OCI-LY1 (cell line): ENCODE data around the gene PIGN.

Experiments used
- H2AFZ ChIP-seq: fragments of 200-600 bp; sonication (generic), shearing (Covaris generic); 2 replicates; pipeline ENCODE4 v1.6.0; 2014; ENCODE audit warnings: antibody characterized with exemption, mild to moderate bottlenecking, low read length
- H3F3A ChIP-seq: fragments of 200-600 bp; sonication (generic), shearing (Covaris generic); 2 replicates; pipeline ENCODE4 v1.6.0; 2014; ENCODE audit warnings: mild to moderate bottlenecking, antibody characterized with exemption, low read length, moderate library complexity; ENCODE audit not compliant: insufficient read depth
- H3K27ac ChIP-seq: fragments of 200-600 bp; sonication (generic); 2 replicates; pipeline ENCODE4 v1.5.1; 2014; ENCODE audit warnings: low read length, mixed run types, mild to moderate bottlenecking, low read depth; ENCODE audit not compliant: poor library complexity, severe bottlenecking
- H3K27me3 ChIP-seq: fragments of 200-600 bp; sonication (generic); 2 replicates; pipeline ENCODE4 v1.6.0; 2014; ENCODE audit warnings: antibody characterized with exemption, mild to moderate bottlenecking, low read length, moderate library complexity; ENCODE audit not compliant: insufficient read depth
- H3K36me3 ChIP-seq: fragments of 200-600 bp; sonication (generic); 2 replicates; pipeline ENCODE4 v1.6.1; 2014; ENCODE audit warnings: mild to moderate bottlenecking, antibody characterized with exemption, low read length, moderate library complexity, mixed read lengths; ENCODE audit not compliant: insufficient read depth
- H3K4me1 ChIP-seq: fragments of 200-600 bp; sonication (generic); 2 replicates; pipeline ENCODE4 v1.5.1; 2014; ENCODE audit warnings: mild to moderate bottlenecking, low read length, moderate library complexity; ENCODE audit not compliant: insufficient read depth, severe bottlenecking
- H3K4me2 ChIP-seq: fragments of 200-600 bp; sonication (generic), shearing (Covaris generic); 2 replicates; pipeline ENCODE4 v1.6.1; 2014; ENCODE audit warnings: low read length
- H3K4me3 ChIP-seq: fragments of 200-600 bp; sonication (generic); 2 replicates; pipeline ENCODE4 v1.5.1; 2014; ENCODE audit warnings: low read length, low read depth, mild to moderate bottlenecking, mixed read lengths; ENCODE audit not compliant: poor library complexity, severe bottlenecking
- H3K79me2 ChIP-seq: fragments of 200-600 bp; shearing (Covaris generic); 2 replicates; pipeline ENCODE4 v1.6.1; 2016; ENCODE audit warnings: mixed run types, low read length, mixed read lengths; ENCODE audit not compliant: insufficient read depth
- H3K9ac ChIP-seq: fragments of 200-600 bp; sonication (generic), shearing (Covaris generic); 2 replicates; pipeline ENCODE4 v1.6.1; 2014; ENCODE audit warnings: mild to moderate bottlenecking, low read length, mixed read lengths
- H3K9me2 ChIP-seq: fragments of 200-600 bp; sonication (generic), shearing (Covaris generic); 2 replicates; pipeline ENCODE4 v1.6.1; 2014; ENCODE audit warnings: low read depth, mild to moderate bottlenecking, low read length, mixed read lengths
- H3K9me3 ChIP-seq: fragments of 200-600 bp; shearing (Covaris generic); 2 replicates; pipeline ENCODE4 v1.6.1; 2014; ENCODE audit warnings: low read length, mixed read lengths
- H4K20me1 ChIP-seq: fragments of 200-600 bp; sonication (generic), shearing (Covaris generic); 2 replicates; pipeline ENCODE4 v1.6.0; 2016; ENCODE audit warnings: mild to moderate bottlenecking, low read length; ENCODE audit not compliant: insufficient read depth
- CTCF ChIP-seq: fragments of 200-600 bp; sonication (generic), shearing (Covaris generic); IDR thresholded peaks from 2 replicates; pipeline ENCODE4 v1.5.1; 2017; ENCODE audit warnings: mild to moderate bottlenecking, antibody characterized with exemption, low read length, moderate library complexity, mixed read lengths
- EZH2 ChIP-seq: fragments of 200-600 bp; sonication (generic), shearing (Covaris generic); IDR thresholded peaks from 2 replicates; pipeline ENCODE4 v1.8.0; 2017; ENCODE audit warnings: borderline replicate concordance, mixed run types, mild to moderate bottlenecking, antibody characterized with exemption, low read length, moderate library complexity, mixed read lengths

PIGN gene

GRCh38 chr18:62179213-62179612, 7.6 kb downstream of the PIGN start:
- Histone ChIP-seq H4K20me1 (no peaks in the 10 kb centered on the region), H3K36me3 (peaks cover 5% of the 10 kb centered on the region; the same call in 1 of the 2 replicates), H3K9ac (no peak overlapping the region), H3K4me2 (peak overlapping the region; percentile 27; the same call in 1 of the 2 replicates), H3K4me1 (peaks cover 32% of the 10 kb centered on the region), H3K27me3 (no peaks in the 10 kb centered on the region), H3K79me2 (peaks cover 19% of the 10 kb centered on the region), H3F3A (no peaks in the 10 kb centered on the region), H3K27ac (peak overlapping the region; percentile 59), H2AFZ (no peak overlapping the region), H3K9me2 (no peaks in the 10 kb centered on the region), H3K9me3 (no peaks in the 10 kb centered on the region), H3K4me3 (no peak overlapping the region)
- no peak for TF ChIP-seq CTCF
- no peak for TF ChIP-seq EZH2

GRCh38 chr18:62177271-62177670, 9.6 kb downstream of the PIGN start:
- Histone ChIP-seq H3K4me2 (no peak overlapping the region), H2AFZ (no peak overlapping the region), H3K9me2 (no peaks in the 10 kb centered on the region), H3K9me3 (no peaks in the 10 kb centered on the region), H4K20me1 (no peaks in the 10 kb centered on the region), H3K27me3 (no peaks in the 10 kb centered on the region), H3K36me3 (peaks cover 13% of the 10 kb centered on the region), H3K4me3 (no peak overlapping the region), H3K4me1 (peaks cover 25% of the 10 kb centered on the region), H3K9ac (no peak overlapping the region), H3F3A (no peaks in the 10 kb centered on the region), H3K79me2 (peaks cover 14% of the 10 kb centered on the region), H3K27ac (no peak overlapping the region)
- no peak for TF ChIP-seq EZH2

- Histone ChIP-seq H2AFZ (no peak overlapping the region), H3K4me3 (no peak overlapping the region), H4K20me1 (no peaks in the 10 kb centered on the region), H3K36me3 (peaks cover 13% of the 10 kb centered on the region), H3K4me1 (peaks cover 21% of the 10 kb centered on the region), H3K79me2 (peaks cover 4% of the 10 kb centered on the region), H3K9ac (no peak overlapping the region), H3F3A (no peaks in the 10 kb centered on the region), H3K9me2 (no peaks in the 10 kb centered on the region), H3K4me2 (no peak overlapping the region), H3K27ac (no peak overlapping the region), H3K27me3 (no peaks in the 10 kb centered on the region), H3K9me3 (no peaks in the 10 kb centered on the region)
- TF ChIP-seq CTCF (no peak), EZH2 (no peak)
Observed at GRCh38 chr18:62175521-62175920, 11.3 kb downstream of the PIGN start.

- no peak overlapping the region for H3K9ac ChIP-seq
- no peaks in the 10 kb centered on the region for H3K79me2 ChIP-seq
- no peaks in the 10 kb centered on the region for H4K20me1 ChIP-seq
- no peaks in the 10 kb centered on the region for H3K9me3 ChIP-seq
- H3K4me2 ChIP-seq: no peak overlapping the region
- H3K9me2 ChIP-seq: no peaks in the 10 kb centered on the region
- H3K27me3 ChIP-seq: no peaks in the 10 kb centered on the region
- H3F3A ChIP-seq: no peaks in the 10 kb centered on the region
- H3K4me3 ChIP-seq: no peak overlapping the region
- no peak overlapping the region for H3K27ac ChIP-seq
- TF ChIP-seq CTCF (no peak), EZH2 (no peak)
- no peak overlapping the region for H2AFZ ChIP-seq
- H3K4me1 ChIP-seq: no peaks in the 10 kb centered on the region
- H3K36me3 ChIP-seq: peaks cover 7% of the 10 kb centered on the region; the same call in 1 of the 2 replicates
Observed at GRCh38 chr18:62172298-62172697, 14.6 kb downstream of the PIGN start.
